Measurements from ENCODE around the gene PER3. TPM values are rescaled to one million over a fixed set of nuclear protein-coding genes. Genes with fewer than 3 reads are reported as not detected.

PER3 gene
- total and polyA plus RNA-seq, 2 of the 13 experiments (the other 11 are each of a cell fraction or from before 2014, with no cell fraction given), result 3.0 to 6.0 TPM

- TF ChIP-seq ZBTB40 (IDR thresholded peaks at IDR 0.05) (no peak), ZBTB40 (CRISPR knock-in tag; IDR thresholded peaks at IDR 0.05) (no peak), ZNF562 (CRISPR knock-in tag; IDR thresholded peaks at IDR 0.05; ENCODE audit: borderline replicate concordance) (no peak), FOXO1 (CRISPR knock-in tag; IDR thresholded peaks at IDR 0.05) (peak; percentile 28; the same call in 1 of the 2 replicates), NR2F6 (IDR thresholded peaks at IDR 0.05) (peak; percentile 91), NR2F6 (CRISPR knock-in tag; IDR thresholded peaks at IDR 0.05) (peak; percentile 90), SRSF4 (IDR thresholded peaks at IDR 0.05; ENCODE audit: low read depth, low read length, poor library complexity, severe bottlenecking) (no peak), PRMT3 (CRISPR knock-in tag; IDR thresholded peaks at IDR 0.05; ENCODE audit: borderline replicate concordance, low read depth) (no peak), ATF2 (CRISPR knock-in tag; IDR thresholded peaks at IDR 0.05) (no peak), MNT (IDR thresholded peaks at IDR 0.05) (no peak), FOXA3 (CRISPR knock-in tag; IDR thresholded peaks at IDR 0.05) (no peak), RXRB (CRISPR knock-in tag; IDR thresholded peaks at IDR 0.05; ENCODE audit: borderline replicate concordance) (no peak; the same call in 1 of the 2 replicates), ZNF766 (CRISPR knock-in tag; IDR thresholded peaks at IDR 0.05; ENCODE audit: borderline replicate concordance) (0 out of 2 replicates have a peak, but pooled peaks have one; percentile 24), TEAD3 (CRISPR knock-in tag; optimal IDR thresholded peaks at IDR 0.05; ENCODE audit: borderline replicate concordance) (peak; percentile 23), SALL2 (CRISPR knock-in tag; IDR thresholded peaks at IDR 0.05) (no peak), ZNF703 (CRISPR knock-in tag; IDR thresholded peaks at IDR 0.05; ENCODE audit: borderline replicate concordance) (no peak), IRF2 (CRISPR knock-in tag; IDR thresholded peaks at IDR 0.05) (no peak), SMYD3 (CRISPR knock-in tag; IDR thresholded peaks at IDR 0.05) (no peak)
These were observed 31.3 kb upstream of the PER3 start (continued) for GRCh38 chr1:7752512-7753417.
